K562 (cell line): ENCODE measurements around the gene PLCG2. TPM values are rescaled to one million over a fixed set of nuclear protein-coding genes. Genes with fewer than 3 reads are reported as not detected.

Experiments used
- ATAC-seq: fragments of 200-7000 bp; cut with Tn5 transposase; 3 replicates; pipeline ENCODE4 v1.9.1; 2020; ENCODE audit warnings: moderate library complexity
- BruUV-seq: library from RNA; stranded (reverse); fragments of 400-500 nt; replicated peaks from 2 replicates; lab custom pipeline; 2021; lab: Mats Ljungman, UMichigan
- CTCF ChIA-PET: fragments of 300-600 bp; formaldehyde crosslinking; extraction: SDS; loops from one replicate; lab custom pipeline; 2021; ENCODE audit warnings: low intra/inter-chr PET ratio; lab: Yijun Ruan, JAX
- POLR2A ChIA-PET: fragments of 300-600, 350-650 bp; sonication (Branson Sonifier 250); formaldehyde crosslinking; extraction: SDS; loops from one replicate; lab custom pipeline; 2021; ENCODE audit warnings: antibody characterized with exemption, inconsistent platforms; lab: Yijun Ruan, JAX
- DNase-seq, 4 experiments: peaks; one replicate each; pipeline versions ENCODE4 v3.0.0 to v3.0.0-alpha.2; 2011 to 2018; ENCODE audit warnings: low spot score in 3 of 4, mixed read lengths in 3 of 4; ENCODE audit errors: extremely low read depth in 1 of 4
- FAIRE-seq: peaks from 2 replicates; lab custom pipeline; 2011; peaks lifted over from hg19 to GRCh38; lab: Jason Lieb, UNC
- H2AFZ ChIP-seq: 2 replicates; pipeline ENCODE4 v1.6.0; 2011; ENCODE audit warnings: low read depth, low read length, control low read depth, inconsistent platforms
- H3K27ac ChIP-seq: fragments of 200-600 bp; 3 replicates; pipeline ENCODE4 v1.8.0; 2011; ENCODE audit warnings: low read depth, mild to moderate bottlenecking, control low read depth, inconsistent platforms, low read length, moderate library complexity, mixed read lengths; ENCODE audit errors: extremely low read depth
- H3K27me3 ChIP-seq, 2 experiments: fragments of 300-600 bp in 1 of 2; 2 replicates in 1 of 2; 3 replicates in 1 of 2; pipeline versions ENCODE4 v1.6.0 to v1.8.0; 2011; ENCODE audit warnings: inconsistent platforms in 2 of 2, low read length in 2 of 2, mild to moderate bottlenecking in 1 of 2, mixed read lengths in 1 of 2, moderate library complexity in 1 of 2; ENCODE audit not compliant: control insufficient read depth in 2 of 2, insufficient read depth in 2 of 2
- H3K36me3 ChIP-seq: fragments of 300-600 bp; 3 replicates; pipeline ENCODE4 v1.8.0; 2011; ENCODE audit warnings: mild to moderate bottlenecking, low read length, inconsistent platforms; ENCODE audit not compliant: control insufficient read depth, insufficient read depth
- H3K4me1 ChIP-seq, 2 experiments: fragments of 200-600 bp in 1 of 2; replicated peaks in 1 of 2; 2 replicates in 1 of 2; 3 replicates in 1 of 2; pipeline versions ENCODE4 v1.5.1 to v1.8.0; 2011; ENCODE audit warnings: inconsistent platforms in 2 of 2, low read length in 2 of 2, mild to moderate bottlenecking in 1 of 2, mixed read lengths in 1 of 2, moderate library complexity in 1 of 2; ENCODE audit not compliant: control insufficient read depth in 2 of 2, insufficient read depth in 2 of 2
- H3K4me2 ChIP-seq: 2 replicates; pipeline ENCODE4 v1.6.1; 2011; ENCODE audit warnings: low read length, control low read depth, inconsistent platforms, mixed read lengths; ENCODE audit not compliant: insufficient read depth
- H3K4me3 ChIP-seq: fragments of 200-600 bp; sonication (generic), shearing (Covaris generic); 2 replicates; pipeline ENCODE4 v1.5.1; 2016; ENCODE audit warnings: control low read depth, inconsistent platforms
- H3K79me2 ChIP-seq: fragments of 200-600 bp; 3 replicates; pipeline ENCODE4 v1.8.0; 2011; ENCODE audit warnings: low read length, inconsistent platforms; ENCODE audit not compliant: control insufficient read depth, insufficient read depth
- H3K9ac ChIP-seq, 2 experiments: 2 replicates each; pipeline versions ENCODE4 v1.6.0 to v1.6.1; 2011; ENCODE audit warnings: low read depth in 2 of 2, low read length in 2 of 2, control low read depth in 1 of 2, inconsistent platforms in 1 of 2, mild to moderate bottlenecking in 1 of 2, mixed read lengths in 1 of 2; ENCODE audit not compliant: insufficient read depth in 1 of 2
- H3K9me1 ChIP-seq: one replicate; pipeline ENCODE4 v1.6.0; 2011; ENCODE audit warnings: inconsistent platforms, mild to moderate bottlenecking, low read length, moderate library complexity; ENCODE audit not compliant: control insufficient read depth, insufficient read depth
- H3K9me3 ChIP-seq: replicated peaks from 2 replicates; pipeline ENCODE4 v1.5.1; 2011; ENCODE audit warnings: low read depth, low read length, inconsistent platforms; ENCODE audit not compliant: control insufficient read depth, insufficient read depth
- H4K20me1 ChIP-seq: replicated peaks from 2 replicates; pipeline ENCODE4 v1.6.1; 2011; ENCODE audit warnings: low read length, inconsistent platforms, mixed read lengths; ENCODE audit not compliant: control insufficient read depth, insufficient read depth
- BMI1 ChIP-seq: fragments of 150-350 bp; IDR thresholded peaks from 2 replicates; pipeline ENCODE4 v1.6.1; 2014; ENCODE audit warnings: low read length
- C11orf30 ChIP-seq: fragments of 450-650 bp; IDR thresholded peaks from 2 replicates; pipeline ENCODE4 v1.6.1; 2016; ENCODE audit warnings: low read depth, mild to moderate bottlenecking
- NCOA1 ChIP-seq: fragments of 450-650 bp; IDR thresholded peaks from 2 replicates; pipeline ENCODE4 v1.6.1; 2016; ENCODE audit warnings: low read depth
- ZFX ChIP-seq: sonication (generic); formaldehyde crosslinking; IDR thresholded peaks from 2 replicates; pipeline ENCODE4 v1.8.0; 2022; ENCODE audit warnings: mild to moderate bottlenecking, missing genetic modification reagents, moderate library complexity
- ZNF184 ChIP-seq: sonication (generic); formaldehyde crosslinking; IDR thresholded peaks from 2 replicates; pipeline ENCODE4 v1.5.0; 2020; ENCODE audit warnings: missing genetic modification reagents
- ZNF316 ChIP-seq: fragments of 450-650 bp; IDR thresholded peaks from 2 replicates; pipeline ENCODE4 v1.6.1; 2016
- ZNF57 ChIP-seq: fragments of 450-650 bp; formaldehyde crosslinking; IDR thresholded peaks from 2 replicates; pipeline ENCODE4 v1.4.0; 2020; ENCODE audit warnings: mild to moderate bottlenecking, moderate library complexity
- ZNF589 ChIP-seq: fragments of 200-800 bp; sonication (Bioruptor generic); IDR thresholded peaks from 2 replicates; pipeline ENCODE4 v1.6.1; 2016; ENCODE audit warnings: low read depth, missing genetic modification characterization, missing compliant biosample characterization
- WGBS: fragments of 100-300 bp; shearing (Covaris generic); methylation state at CpG from one replicate; pipeline ENCODE4 v1.1.6; 2016; ENCODE audit warnings: low coverage, mixed read lengths; ENCODE audit not compliant: insufficient coverage; ENCODE audit errors: missing lambda C conversion rate; 5-methylcytosine and 5-hydroxymethylcytosine counted together
- in situ Hi-C: fragments of 300-500 bp; cut with MboI; formaldehyde crosslinking; loops from 4 replicates; pipeline ENCODE4 v1.15.0; 2018; ENCODE audit warnings: inconsistent platforms, mixed read lengths
- intact Hi-C: fragments of 100-400 bp; cut with micrococcal nuclease; formaldehyde crosslinking; loops from 2 replicates; pipeline ENCODE4 v1.14.2; 2022
- polyA plus RNA-seq, 8 experiments: library from polyadenylated mRNA; depleted of rRNA in 4 of 8; stranded (reverse) in 5 of 8; unstranded in 3 of 8; fragments of >200 nt; fragmentation: Nextera tagmentation in 2 of 8; fragmentation: Illumina TruSeq in 1 of 8; extraction: Ambion mirVana in 2 of 8; extraction: Trizol in 1 of 8; gene quantifications; 2 replicates each; pipeline versions ENCODE4 v1.2.1 to v1.2.3, GENCODE V29; 2011 to 2014; ENCODE audit warnings: inconsistent platforms in 1 of 8, missing spikeins in 1 of 8
- total RNA-seq, 7 experiments: library from RNA; depleted of rRNA in 6 of 7; stranded (reverse); fragments of >200 nt in 6 of 7; fragmentation: Illumina TruSeq in 2 of 7; extraction: Trizol in 2 of 7; gene quantifications; 2 replicates each; pipeline versions ENCODE4 v1.2.1 to v1.2.3, GENCODE V29; 2011 to 2021; ENCODE audit warnings: low replicate concordance in 1 of 7

PLCG2 gene
- total and polyA plus RNA-seq, 9 of the 15 experiments (the other 6 are each of a cell fraction or from before 2014, with no cell fraction given): 0.94 to 7.1 (median 3.1) TPM

- TF ChIP-seq BMI1: no peak
- no peak for TF ChIP-seq NCOA1
Observed at GRCh38 chr16:81786868-81787267, 7.8 kb downstream of the PLCG2 start (continued).

- no peak overlapping the region for H3K4me3 ChIP-seq
- no peaks in the 10 kb centered on the region for H3K36me3 ChIP-seq
- FAIRE-seq: no peak
- no peaks in the 10 kb centered on the region for H3K9me1 ChIP-seq
- H3K27ac ChIP-seq: no peak overlapping the region
- peaks cover 0 to 3% of the 10 kb centered on the region in 2 experiments; a peak in 2 of 5 replicates for H3K4me1 ChIP-seq
- H3K79me2 ChIP-seq: no peaks in the 10 kb centered on the region
- no peak for TF ChIP-seq ZNF589
- peak; percentile 73 for TF ChIP-seq ZNF316
- no peak for TF ChIP-seq ZNF57
- no peak for TF ChIP-seq ZFX (CRISPR knock-in tag)
- peak; percentile 58; the same call in 1 of the 2 replicates for TF ChIP-seq C11orf30
- no peak for TF ChIP-seq ZNF184
- intact Hi-C loops: no loop called here
- BruUV-seq: no TSS peak
- H3K9ac ChIP-seq: no peak overlapping the region
- H4K20me1 ChIP-seq: no peaks in the 10 kb centered on the region
- no peak overlapping the region for H3K4me2 ChIP-seq
- ChIA-PET CTCF (no interaction called here), POLR2A (no interaction called here)
- 20% methylated on average over 6 of the region's 6 CpGs for WGBS
- no peak for ATAC-seq
- DNase-seq: no peak
- in situ Hi-C loops: no loop called here
- no peak overlapping the region for H2AFZ ChIP-seq
- H3K9me3 ChIP-seq: no peaks in the 10 kb centered on the region
- H3K27me3 ChIP-seq: peaks cover 1 to 35% of the 10 kb centered on the region in 2 experiments; a peak in 3 of 5 replicates
Observed at GRCh38 chr16:81787659-81788058, 8.6 kb downstream of the PLCG2 start.
